Cerebellar nuclear complex (tissue), 1 donor: ENCODE results near the gene MTFR1L.
"Not testable (repeated sequence)": the region's sequence is repeated elsewhere in the genome, so short reads cannot be mapped to it uniquely, and the experiment has no call there.

Experiments used
- DNase-seq, 2 experiments: peaks; one replicate each; lab custom pipeline; 2025; lab: John Stamatoyannopoulos, UW

Gene MTFR1L

GRCh38 chr1:25825605-25826004 is 5.9 kb downstream of the MTFR1L start:
- no peak for DNase-seq

DNA sequence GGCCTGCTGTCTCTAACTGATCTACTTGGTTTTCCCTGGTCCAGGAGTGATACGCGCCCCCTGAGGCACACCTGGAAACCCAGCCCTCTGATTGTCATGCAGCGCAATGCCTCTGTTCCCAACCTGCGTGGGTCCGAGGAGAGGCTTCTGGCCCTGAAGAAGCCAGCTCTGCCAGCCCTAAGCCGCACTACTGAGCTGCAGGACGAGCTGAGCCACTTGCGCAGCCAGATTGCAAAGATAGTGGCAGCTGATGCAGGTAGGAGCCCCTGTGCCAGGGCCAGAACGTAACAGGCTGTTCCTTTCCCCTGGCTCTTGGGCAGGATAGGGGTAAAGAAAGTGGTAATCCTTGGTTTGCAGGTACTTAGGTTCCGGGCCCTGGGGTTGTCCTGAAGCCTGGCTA is 6.8 kb downstream of the MTFR1L start:
- no peak for DNase-seq

GRCh38 chr1:25828491-25828890 is 8.7 kb downstream of the MTFR1L start:
- DNase-seq: no peak

DNA sequence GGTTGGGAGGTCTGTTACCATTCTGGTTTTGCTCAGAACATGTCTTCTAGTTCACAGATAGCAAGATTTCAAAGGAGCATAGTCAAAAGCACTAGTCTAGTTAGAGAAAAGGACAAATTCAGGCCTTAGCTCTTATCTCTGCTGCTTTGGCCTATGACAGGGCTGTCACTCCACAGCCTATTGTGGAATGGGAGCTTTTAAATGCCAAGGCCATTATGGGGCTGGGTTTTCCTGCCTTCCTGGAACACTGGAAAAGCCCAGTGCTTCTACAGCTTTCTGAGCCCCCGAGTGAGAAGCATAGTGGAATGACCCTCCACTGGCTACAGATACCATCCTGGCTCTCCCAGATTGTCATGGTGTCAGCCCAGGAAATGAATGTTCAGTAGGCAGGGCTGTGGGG is 9.3 kb downstream of the MTFR1L start:
- DNase-seq: no peak

GRCh38 chr1:25831569-25832196 is 11.9 kb downstream of the MTFR1L start:
- no peak for DNase-seq

GRCh38 chr1:25832336-25833037 is 12.7 kb downstream of the MTFR1L start:
- DNase-seq: no peak

DNA sequence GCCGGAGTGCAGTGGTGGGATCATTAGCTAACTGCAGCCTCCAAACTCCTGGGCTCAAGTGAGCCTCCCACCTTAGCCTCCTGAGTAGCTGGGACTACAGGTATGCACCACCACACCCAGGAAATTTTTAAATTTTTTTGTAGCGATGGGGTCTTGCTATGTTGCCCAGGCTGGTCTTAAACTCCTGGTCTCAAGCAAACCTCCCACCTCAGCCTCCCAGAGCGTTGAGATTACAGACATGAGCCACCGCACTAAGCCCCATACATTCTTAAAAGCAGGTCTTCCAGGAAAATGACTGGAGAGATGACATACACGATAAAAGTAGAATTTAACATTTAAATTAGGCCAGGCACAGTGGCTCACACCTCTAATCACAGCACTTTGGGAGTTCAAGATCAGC is 13.4 kb downstream of the MTFR1L start:
- no peak for DNase-seq

DNA sequence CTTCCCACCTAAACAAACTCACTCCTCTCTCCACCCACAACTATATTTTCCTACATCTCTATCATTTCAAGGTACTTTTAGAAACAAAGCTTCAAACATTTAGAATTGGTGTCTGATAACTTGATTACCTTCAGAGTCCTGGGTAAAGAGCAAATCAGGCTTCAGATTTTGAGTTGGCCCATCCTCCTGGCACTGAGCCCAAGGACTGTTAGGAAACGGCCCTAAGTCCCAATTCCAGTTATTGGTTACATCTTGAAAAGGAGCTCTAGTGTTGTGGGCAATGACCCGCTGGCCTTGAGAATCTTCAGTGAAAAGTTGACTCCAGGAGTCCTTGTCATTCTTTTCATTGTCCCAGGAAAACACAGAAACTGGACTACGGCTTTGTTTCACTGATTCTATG is 15.1 kb downstream of the MTFR1L start:
- DNase-seq: no peak

DNA sequence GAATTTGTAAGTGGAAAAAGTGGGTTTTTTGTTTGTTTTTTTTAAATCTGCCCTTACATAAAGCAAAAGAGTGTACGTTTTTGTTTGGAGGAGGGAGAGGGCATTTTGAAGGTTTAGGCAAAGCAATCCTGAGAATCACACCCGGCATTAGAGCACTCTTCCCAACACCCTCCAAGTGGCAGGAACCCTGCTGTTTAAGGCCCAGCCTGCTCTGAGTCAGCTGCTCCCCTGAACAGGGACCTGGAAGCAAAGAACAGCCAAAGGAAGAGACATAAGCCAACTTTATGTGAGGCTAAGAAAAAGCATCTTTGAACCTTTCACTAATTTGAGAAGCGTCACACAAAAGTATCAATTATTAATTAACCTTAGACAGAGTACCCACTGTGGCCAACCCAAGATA is 16.9 kb downstream of the MTFR1L start:
- DNase-seq: no peak

GRCh38 chr1:25837262-25837875 is 17.6 kb downstream of the MTFR1L start:
- no peak for DNase-seq

DNA sequence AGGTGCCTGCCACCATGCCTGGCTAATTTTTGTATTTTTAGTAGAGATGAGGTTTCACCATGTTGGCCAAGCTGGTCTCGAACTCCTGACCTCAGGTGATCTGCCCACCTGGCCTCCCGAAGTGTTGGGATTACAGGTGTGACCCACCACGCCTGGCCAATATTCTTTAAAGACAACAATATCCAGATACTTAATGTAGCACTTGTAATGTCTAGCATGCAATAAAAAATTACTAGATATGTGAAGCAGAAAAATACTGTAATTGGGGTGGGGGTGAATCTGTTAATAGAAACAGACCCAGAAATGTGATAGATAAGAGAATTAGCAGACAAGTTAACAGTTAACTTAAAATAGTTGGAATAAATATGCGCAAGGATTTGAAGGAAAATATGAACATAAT is 20.1 kb downstream of the MTFR1L start:
- DNase-seq: not testable (repeated sequence)

- DNase-seq: no peak
Measured at GRCh38 chr1:25843483-25843882, 23.7 kb downstream of the MTFR1L start.

DNA sequence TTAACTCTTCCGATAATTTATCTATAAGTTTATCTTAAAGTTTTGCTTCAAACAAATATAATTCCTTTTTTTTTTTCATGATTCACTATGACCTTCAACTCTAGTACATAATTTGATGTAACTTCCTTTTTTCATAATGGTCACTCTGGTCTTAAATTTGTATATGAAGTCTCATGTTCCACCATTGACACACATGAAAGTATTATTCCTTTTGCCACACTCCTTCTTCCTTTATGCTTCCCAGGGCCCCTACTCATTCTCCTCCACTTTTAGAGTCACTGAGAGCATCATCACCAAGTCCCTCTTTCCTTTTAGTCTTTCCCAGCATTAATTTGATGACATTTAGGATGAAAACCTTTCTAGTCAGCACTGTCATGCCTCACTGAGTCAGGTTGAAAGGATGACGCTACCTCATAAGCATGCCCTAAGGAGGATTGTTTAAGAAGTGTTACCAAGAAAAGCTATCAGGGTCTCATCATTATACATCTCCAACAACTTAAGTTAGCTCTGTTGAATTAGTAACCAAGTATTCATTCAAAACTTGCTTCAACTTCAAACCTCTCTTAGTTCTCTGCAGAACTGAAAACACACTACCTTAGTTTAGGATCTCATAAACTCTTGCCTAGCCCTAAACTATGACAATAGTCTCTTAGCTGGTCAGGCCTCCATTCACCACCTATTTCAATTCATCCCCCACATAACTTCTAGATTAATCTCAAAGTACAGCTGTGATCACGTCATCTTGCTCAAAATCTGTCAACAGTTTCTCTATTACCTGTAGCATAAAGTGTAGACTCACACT is 25.0 kb downstream of the MTFR1L start:
- no peak for DNase-seq

- DNase-seq: no peak
Measured at GRCh38 chr1:25845664-25846063, 25.9 kb downstream of the MTFR1L start.

DNA sequence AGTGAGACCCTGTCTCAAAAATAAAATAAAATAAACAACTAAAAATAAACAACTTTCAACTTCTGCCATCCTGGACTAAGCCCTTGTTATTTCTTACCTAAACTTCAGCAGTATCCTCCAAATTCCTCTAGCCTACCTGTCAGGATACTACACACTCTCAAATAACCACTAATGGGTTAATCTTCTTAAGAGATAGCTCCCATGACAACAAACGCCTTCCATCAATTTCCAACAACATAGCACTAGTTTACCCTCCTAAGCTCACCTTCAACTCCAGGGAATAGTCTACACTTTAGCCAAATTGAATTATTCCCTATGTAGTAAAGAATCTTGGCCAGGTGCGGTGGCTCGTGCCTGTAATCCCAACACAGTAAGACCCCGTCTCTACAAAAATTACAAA is 28.2 kb downstream of the MTFR1L start:
- no peak for DNase-seq

DNA sequence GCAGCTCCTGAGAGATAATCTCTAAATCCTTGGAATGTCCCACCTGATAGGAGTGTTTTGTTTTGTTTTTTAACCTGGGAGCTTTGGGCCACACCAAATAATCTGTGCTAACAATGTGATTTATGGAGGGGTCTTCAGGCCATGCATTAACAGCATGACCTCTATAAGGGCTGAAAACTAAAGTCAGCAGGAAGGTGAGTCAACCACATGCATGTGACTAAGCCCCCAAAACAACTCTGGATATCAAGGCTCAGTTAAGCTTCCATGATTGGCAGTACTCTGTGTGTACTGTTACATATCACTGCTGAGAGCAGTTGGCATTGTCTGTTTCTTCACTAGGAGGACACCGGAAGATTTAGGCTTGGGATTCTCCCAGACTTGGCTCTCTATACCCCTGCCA is 28.8 kb downstream of the MTFR1L start:
- DNase-seq: no peak

DNA sequence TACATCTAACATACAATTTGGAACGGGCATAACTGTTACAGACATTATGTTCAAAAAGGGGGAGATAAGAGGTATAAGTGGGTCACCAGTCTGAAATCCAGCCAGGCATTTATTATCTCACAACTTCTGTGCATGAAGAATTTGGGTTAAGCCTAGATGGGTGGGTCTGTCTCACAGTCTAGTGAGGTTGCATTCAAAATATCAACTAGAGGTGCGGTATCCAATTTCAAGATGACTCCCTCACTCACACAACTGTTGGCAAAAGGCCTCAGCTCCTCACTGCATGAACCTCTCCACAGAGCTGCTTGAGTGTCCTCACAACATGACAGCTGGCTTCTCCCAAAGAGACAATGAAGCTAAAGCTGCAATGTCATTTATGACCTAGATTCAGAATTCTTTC is 34.8 kb downstream of the MTFR1L start:
- DNase-seq: no peak

- no peak for DNase-seq
Measured at GRCh38 chr1:25856856-25857255, 37.1 kb downstream of the MTFR1L start.

- no peak for DNase-seq
Measured at GRCh38 chr1:25858494-25858893, 38.7 kb downstream of the MTFR1L start.

DNA sequence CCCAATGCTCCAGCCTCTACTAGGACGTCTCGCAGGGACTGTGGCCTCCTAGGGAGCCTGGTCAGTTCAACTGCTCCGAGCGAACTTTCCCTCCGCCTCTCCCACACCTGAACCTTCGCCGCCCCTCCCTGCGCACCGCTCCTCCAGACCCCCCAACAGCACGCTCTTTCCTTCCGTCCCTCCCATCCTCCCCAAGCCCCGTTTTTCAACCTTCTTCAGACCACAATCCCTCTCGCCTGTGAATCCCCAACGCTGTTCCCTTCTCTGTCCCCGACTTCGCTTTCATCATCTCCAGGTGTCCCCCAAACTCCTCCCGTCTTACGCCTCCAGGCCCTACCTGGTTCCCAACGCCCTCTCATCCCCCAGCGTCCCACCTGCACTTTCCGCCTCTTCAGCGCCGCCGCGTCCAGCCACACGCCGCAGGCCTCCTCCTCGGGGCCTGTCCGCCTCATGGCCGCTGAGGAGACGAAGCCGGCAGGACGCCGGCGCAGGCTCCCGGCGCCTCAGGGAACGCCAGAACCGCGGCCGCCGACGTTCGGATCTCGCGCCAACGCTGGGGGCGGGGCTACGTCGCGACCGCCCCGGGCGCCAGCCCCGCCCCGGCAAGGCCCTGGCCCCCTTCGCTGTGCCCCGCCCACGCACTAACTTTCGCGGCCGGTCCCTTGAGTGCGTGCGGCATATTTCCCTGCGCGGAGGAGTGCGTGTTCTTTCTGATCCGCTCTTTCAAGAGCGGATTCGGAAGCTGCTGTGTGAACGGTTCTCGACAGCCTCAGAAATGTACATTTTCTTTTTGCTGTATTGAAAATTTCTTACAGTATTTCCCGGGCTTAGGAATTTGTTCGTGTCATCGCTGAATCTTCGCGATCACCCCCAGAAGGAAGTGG is 39.4 kb downstream of the MTFR1L start, which contains the start of gene AUNIP:
Gene AUNIP, minus strand, starts transcription at position 552 of the 884 bp plus-strand sequence. Its CDS starts 100 bp downstream, at position 452.
- no peak for DNase-seq
